Stimulated activated naive CD8-positive, alpha-beta T cell treated with anti-CD3 and anti-CD28 coated beads, Interleukin-15, Interleukin-2, amounts not matched to agents 100 ng/mL and 50 ng/mL, for 24 hours (primary cell): ENCODE results near the gene FUNDC2.

ENCODE experiments used
- H3K27ac Mint-ChIP-seq: one replicate; pipeline ENCODE4 v1.8.0; 2021; ENCODE audit warnings: mild to moderate bottlenecking, mixed read lengths
- H3K27me3 Mint-ChIP-seq: one replicate; pipeline ENCODE4 v1.8.0; 2021; ENCODE audit warnings: mixed read lengths
- H3K36me3 Mint-ChIP-seq: one replicate; pipeline ENCODE4 v1.8.0; 2021; ENCODE audit warnings: low read depth, mixed read lengths
- H3K4me1 Mint-ChIP-seq: one replicate; pipeline ENCODE4 v1.8.0; 2021; ENCODE audit warnings: low read depth, mixed read lengths
- H3K4me3 Mint-ChIP-seq: one replicate; pipeline ENCODE4 v1.8.0; 2021; ENCODE audit warnings: mild to moderate bottlenecking, mixed read lengths
- H3K9me3 Mint-ChIP-seq: one replicate; pipeline ENCODE4 v1.8.0; 2021; ENCODE audit warnings: mixed read lengths

FUNDC2 gene

DNA sequence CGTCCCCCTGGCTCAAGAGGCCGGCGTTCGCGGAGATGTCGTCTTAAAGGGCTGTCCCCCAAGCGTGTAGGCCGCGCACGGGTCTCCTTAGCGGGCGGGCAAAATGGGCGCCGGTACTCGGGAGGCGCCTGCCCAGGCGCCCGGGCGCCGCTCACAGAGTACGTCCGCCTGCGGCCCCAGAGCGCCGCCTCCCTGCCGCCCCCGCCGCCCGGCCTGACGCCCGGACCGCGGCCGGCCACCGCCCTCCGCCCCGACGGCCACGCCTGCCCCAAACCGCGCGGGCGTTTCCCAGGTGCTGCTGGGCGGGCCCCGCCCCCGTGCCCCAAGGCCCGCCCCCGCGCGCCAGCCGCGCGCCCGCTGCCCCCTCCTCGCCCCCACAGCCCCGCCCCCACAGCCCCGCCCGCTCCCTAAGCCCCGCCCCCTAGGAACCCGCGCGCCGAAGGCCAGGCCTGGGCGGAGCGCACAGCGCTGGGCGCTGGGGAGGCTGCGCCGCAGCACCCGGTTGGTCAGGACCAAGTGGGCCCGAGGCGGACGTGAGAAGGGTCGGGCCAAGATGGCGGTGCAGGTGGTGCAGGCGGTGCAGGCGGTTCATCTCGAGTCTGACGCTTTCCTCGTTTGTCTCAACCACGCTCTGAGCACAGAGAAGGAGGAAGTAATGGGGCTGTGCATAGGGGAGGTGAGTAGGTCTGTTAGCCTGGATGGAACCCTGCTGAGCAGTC, 44.5 kb downstream of the FUNDC2 start, which contains the start of the genes BRCC3, CMC4 and MTCP1:
BRCC3 (plus strand) TSS at position 534 of the 719 bp plus-strand sequence; CDS start at position 554, 20 bp downstream.
CMC4 (minus strand) TSS at position 162 of the 719 bp plus-strand sequence. CDS start 7,113 bp downstream, outside the sequence.
MTCP1 (minus strand) TSS at position 162 of the 719 bp plus-strand sequence. CDS start 5,126 bp downstream, outside the sequence.
- Mint-ChIP-seq H3K36me3 (peaks cover 37% of the 10 kb centered on the region), H3K4me1 (peaks cover 65% of the 10 kb centered on the region), H3K27ac (peak within 1 kb of the TSS; percentile 90), H3K9me3 (no peaks in the 10 kb centered on the region), H3K4me3 (peak within 1 kb of the TSS; percentile 92), H3K27me3 (no peaks in the 10 kb centered on the region)

DNA sequence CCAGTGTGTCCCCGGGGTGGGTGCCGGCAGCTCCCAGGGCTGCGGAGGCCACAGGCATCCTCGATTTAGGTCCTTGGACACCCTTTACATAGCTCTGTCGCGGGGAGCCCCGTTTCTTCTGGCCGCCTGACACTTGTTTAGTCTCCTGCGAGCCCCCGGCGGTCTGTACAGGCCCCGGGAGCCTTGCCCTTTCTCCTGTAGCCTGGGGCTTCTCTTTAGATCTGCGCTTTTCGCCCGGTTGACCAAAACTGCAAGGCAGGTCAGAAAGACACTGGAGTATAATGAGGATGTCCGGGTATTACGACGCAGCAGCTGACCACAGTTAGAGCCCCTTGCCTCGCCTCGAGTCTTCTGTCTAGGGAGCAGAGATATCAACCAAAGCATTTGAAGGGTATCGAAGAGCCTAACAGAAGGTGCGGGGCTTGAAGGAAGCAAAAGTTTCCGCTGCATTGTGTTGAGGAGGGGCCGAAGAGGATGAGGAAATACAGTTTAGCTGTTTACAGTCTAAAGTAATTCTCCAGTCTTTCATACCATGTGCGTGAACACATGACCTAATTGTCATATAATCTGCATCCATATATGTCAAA, 45.1 kb downstream of the FUNDC2 start:
- Mint-ChIP-seq H3K9me3 (no peaks in the 10 kb centered on the region), H3K36me3 (peaks cover 37% of the 10 kb centered on the region), H3K4me3 (peak overlapping the region; percentile 87), H3K27ac (peak overlapping the region; percentile 90), H3K27me3 (no peaks in the 10 kb centered on the region), H3K4me1 (peaks cover 65% of the 10 kb centered on the region)

DNA sequence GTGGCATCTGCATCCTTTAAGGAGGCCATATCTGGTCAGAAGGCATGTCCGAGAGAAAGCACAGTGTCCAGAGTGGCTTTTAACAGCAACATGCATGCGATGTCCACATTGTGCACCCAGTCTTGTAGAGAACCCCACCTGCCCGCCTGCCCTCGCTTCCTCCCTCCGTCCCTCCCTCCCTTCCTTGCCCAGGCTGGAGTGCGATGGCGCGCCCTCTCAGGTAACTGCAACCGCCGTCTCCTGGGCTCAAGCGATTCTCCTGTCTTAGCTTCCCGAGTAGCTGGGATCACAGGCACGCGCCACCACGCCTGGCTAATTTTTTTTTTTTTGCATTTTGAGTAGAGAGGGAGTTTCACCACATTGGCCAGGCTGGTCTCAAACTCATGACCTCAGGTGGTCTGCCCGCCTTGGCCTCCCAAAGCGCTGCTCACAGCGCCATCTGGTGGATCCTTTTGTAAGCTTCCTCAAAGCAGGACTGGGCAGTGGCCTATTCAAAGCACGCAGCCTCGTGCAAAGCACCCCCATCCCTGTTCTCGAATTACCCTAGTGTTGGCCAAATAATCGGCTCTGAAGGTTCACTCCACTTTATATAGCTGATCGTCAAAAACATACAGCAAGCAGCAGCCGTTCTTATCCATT, 59.7 kb downstream of the FUNDC2 start:
- Mint-ChIP-seq H3K4me3 (no peak overlapping the region), H3K4me1 (peaks cover 7% of the 10 kb centered on the region), H3K27me3 (no peaks in the 10 kb centered on the region), H3K27ac (no peak overlapping the region), H3K36me3 (peaks cover 33% of the 10 kb centered on the region), H3K9me3 (no peaks in the 10 kb centered on the region)

DNA sequence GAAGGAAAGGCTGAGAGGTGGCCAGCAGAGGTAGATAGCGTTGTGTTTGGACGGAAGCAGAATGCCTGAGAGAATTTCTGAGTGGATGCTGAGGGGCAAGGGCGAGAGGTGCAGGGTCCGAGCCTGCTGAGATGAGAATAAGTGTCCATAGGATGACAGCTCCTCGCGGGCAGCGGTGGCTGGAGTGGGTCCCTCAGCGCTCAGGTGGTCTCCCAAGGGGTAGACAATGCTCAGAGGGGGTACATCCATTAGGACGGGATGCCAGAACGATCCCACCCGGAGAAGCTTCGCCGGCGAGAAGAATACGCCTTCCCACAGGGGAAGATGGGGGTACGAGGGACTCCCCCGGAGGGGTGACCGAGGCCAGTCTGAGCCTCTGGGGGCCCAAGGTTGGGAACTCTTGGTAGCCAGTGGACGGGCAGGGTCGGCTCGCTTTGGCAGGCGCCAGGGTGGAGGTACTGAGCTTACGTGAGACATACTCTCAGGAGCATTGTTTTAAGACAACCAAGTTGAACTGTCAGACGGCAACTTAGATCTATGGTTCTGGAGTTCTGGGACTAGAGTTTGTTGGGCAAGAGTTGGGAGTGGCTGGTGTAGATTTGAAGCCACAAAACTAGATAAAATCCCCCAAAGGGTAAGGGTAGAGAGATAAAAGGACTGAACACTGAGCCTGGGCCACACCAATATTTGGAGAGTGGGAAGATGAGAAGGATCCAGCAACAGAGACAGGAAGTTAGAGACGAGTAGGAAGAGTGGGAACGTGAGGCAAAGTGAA, 60.5 kb downstream of the FUNDC2 start:
- peaks cover 29% of the 10 kb centered on the region for H3K36me3 Mint-ChIP-seq
- H3K4me1 Mint-ChIP-seq, result peaks cover 7% of the 10 kb centered on the region
- no peak overlapping the region for H3K4me3 Mint-ChIP-seq
- H3K27me3 Mint-ChIP-seq, result no peaks in the 10 kb centered on the region
- no peaks in the 10 kb centered on the region for H3K9me3 Mint-ChIP-seq
- H3K27ac Mint-ChIP-seq, result no peak overlapping the region

DNA sequence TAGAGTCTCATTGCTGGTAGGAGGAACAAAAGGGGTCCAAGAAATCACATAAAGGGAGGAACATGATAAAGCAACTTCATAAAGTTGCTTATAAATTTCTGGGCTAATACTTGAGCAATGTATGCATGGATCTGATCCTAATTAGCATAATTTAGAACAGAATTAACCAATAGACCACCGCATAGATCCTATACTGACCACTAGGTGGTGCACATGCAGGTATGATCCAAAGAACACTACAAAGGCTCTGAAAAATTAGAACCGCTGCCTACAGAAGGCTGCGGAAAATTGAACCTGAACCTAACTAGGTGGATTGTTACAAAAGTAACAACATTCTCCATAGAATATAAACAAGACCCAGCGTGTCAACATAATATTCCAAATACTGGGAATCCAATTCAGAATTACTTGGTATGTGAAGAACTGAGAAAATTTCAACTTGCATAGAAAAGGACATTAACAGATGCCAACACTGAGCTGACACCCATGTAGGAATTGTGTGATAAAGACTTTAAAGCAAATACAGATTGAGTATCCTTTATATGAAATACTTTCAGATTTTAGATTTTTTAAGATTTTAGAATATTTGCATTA, 67.9 kb downstream of the FUNDC2 start:
- peaks cover 11% of the 10 kb centered on the region for H3K4me1 Mint-ChIP-seq
- H3K9me3 Mint-ChIP-seq, result no peaks in the 10 kb centered on the region
- no peak overlapping the region for H3K27ac Mint-ChIP-seq
- no peak overlapping the region for H3K4me3 Mint-ChIP-seq
- no peaks in the 10 kb centered on the region for H3K27me3 Mint-ChIP-seq
- peaks cover 50% of the 10 kb centered on the region for H3K36me3 Mint-ChIP-seq

- Mint-ChIP-seq H3K4me3 (no peak overlapping the region), H3K36me3 (peaks cover 60% of the 10 kb centered on the region), H3K27me3 (no peaks in the 10 kb centered on the region), H3K9me3 (no peaks in the 10 kb centered on the region), H3K4me1 (peaks cover 25% of the 10 kb centered on the region), H3K27ac (no peak overlapping the region)
These were observed 79.3 kb downstream of the FUNDC2 start for GRCh38 chrX:155105919-155106318.

DNA sequence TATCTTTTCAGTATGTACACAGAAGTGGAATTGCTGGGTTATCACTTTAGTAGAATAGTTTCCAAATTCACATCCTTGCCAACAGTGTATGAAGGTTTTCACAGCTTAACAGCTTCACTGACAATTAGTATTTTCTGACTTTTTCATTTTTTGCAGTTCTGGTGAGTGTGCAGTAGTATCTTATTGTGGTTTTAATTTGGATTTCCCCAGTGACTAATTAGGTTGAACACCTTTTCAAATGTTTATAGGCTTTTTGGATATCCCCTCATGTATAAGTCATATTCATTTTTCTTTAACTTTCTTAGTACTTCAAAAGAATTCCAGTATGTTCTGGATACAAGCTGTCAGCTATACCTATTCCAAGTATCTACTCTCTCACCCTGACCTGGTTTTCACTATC, 81.8 kb downstream of the FUNDC2 start:
- H3K9me3 Mint-ChIP-seq, result no peaks in the 10 kb centered on the region
- H3K36me3 Mint-ChIP-seq, result peaks cover 57% of the 10 kb centered on the region
- H3K27ac Mint-ChIP-seq, result peak overlapping the region; percentile 21
- no peaks in the 10 kb centered on the region for H3K27me3 Mint-ChIP-seq
- H3K4me3 Mint-ChIP-seq, result no peak overlapping the region
- peaks cover 21% of the 10 kb centered on the region for H3K4me1 Mint-ChIP-seq
